GM18502 (cell line): ENCODE results near the gene LRRC43.
"Not testable (repeated sequence)": the region's sequence is repeated elsewhere in the genome, so short reads cannot be mapped to it uniquely, and the experiment has no call there.

ENCODE experiments used
- ATAC-seq: cut with Tn5 transposase; IDR thresholded peaks from one replicate; pipeline ENCODE4 v1.9.1; 2021; ENCODE audit warnings: mild to moderate bottlenecking; ENCODE audit not compliant: unreplicated experiment, poor library complexity

Gene LRRC43

GRCh38 chr12:122155705-122156104, 27.2 kb upstream of the LRRC43 start:
- ATAC-seq: no peak

- no peak for ATAC-seq
Observed at GRCh38 chr12:122158700-122159285, 24.1 kb upstream of the LRRC43 start.

GRCh38 chr12:122159882-122160281, 23.0 kb upstream of the LRRC43 start:
- ATAC-seq: no peak

DNA sequence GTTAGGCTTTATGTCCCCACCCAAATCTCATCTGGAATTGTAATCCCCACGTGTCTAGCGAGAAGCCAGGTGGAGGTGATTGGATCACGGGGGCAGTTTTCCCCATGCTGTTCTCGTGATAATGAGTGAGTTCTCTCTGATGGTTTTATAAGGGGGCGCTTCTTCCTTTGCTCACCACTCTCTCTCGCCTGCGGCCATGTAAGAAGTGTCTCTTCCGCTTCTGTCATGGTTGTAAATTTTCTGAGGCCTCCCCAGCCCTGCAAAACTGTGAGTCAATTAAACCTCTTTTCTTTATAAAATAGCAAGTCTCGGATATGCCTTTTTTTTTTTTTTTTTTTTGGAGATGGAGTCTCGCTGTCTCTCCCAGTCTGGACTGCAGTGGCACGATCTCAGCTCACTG, 22.2 kb upstream of the LRRC43 start:
- no peak for ATAC-seq

DNA sequence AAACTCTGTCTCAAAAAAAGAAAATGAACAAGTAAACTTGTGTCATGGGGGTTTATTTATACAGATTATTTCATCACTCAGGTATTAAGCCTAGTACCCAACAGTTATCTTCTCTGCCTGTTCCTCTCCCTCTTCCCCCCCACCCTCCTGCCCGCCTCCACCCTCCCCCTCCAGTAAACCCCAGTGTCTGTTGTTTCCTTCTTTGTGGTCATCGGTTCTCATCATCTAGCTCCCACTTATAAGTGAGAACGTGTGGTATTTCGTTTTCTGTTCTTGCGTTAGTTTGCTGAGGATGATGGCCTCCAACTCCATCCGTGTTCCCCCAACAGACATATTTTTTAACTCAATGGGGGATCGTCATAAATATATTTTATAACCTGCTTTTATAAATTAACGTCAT, 21.2 kb upstream of the LRRC43 start:
- ATAC-seq: no peak

DNA sequence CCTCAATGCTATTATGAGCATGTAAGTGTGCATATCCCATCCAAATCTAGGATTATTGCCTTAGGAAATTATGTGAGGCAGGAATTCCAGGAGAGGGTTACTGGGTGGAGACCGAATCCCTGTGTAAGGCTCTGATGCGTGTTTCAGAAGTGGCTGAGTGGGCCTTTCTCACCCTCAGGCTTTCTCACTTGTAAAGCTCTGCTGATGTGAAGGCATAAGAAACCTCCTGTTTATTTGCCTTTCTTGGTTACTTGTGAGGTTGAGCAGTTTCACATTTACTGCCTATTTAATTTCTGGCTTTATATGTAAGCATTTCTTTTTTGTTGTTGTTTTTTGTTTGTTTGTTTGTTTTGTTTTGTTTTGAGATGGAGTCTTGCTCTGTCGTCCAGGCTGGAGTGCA, 19.9 kb upstream of the LRRC43 start:
- no peak for ATAC-seq

GRCh38 chr12:122166422-122167349, 16.2 kb upstream of the LRRC43 start:
- ATAC-seq: peak; percentile 72

GRCh38 chr12:122167356-122167925, 15.5 kb upstream of the LRRC43 start:
- no peak for ATAC-seq

DNA sequence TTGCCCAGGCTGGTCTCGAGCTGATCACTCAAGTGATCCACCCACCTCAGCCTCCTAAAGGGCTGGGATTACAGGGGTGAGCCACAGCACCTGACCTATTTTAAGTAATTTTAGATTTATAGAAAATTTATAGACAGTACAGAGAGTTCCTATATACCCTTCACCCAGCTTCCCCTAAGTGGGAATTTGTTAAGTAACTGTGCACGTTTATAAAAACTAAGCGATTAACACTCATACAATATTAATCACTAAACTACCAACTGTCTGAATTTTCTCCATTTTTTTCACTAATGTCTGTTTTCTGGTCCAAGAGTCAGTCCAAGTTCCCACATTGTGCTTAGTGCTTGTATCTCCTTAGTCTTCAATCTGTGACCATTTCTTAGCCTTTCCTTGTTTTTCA, 14.4 kb upstream of the LRRC43 start:
- ATAC-seq: no peak

GRCh38 chr12:122171399-122171798, 11.5 kb upstream of the LRRC43 start:
- no peak for ATAC-seq

DNA sequence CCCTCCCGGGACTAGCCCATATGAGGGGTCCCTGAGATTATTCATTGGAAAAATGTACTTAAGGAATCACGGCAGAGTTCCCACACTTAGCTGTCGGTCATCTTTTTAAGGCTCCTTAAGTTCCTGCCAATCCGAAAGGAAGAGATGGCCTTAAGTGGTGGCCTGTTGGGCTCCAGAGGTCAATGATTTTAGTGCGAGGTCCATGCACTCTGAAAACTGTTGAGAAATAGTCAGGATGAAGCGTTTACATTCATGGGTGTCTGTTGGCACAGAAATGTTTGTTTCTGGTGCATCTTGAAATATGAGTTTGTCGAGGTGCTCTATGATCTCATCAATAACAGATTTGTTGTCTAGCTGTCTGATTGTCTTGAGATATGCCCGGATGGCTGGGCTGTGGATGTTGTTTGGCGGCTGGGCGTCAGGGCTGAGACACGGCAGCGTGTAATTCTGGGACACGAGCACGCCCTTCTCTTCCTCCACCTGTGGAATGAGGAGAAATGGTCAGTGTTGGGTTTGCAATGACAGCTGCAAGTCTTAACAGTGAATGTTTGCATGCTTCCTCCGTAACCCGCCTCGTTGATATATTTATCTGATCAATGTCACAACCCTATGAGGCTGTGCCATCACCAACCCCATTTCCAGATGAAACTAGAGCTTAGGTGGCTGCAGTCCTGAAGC, 10.5 kb upstream of the LRRC43 start:
- no peak for ATAC-seq

DNA sequence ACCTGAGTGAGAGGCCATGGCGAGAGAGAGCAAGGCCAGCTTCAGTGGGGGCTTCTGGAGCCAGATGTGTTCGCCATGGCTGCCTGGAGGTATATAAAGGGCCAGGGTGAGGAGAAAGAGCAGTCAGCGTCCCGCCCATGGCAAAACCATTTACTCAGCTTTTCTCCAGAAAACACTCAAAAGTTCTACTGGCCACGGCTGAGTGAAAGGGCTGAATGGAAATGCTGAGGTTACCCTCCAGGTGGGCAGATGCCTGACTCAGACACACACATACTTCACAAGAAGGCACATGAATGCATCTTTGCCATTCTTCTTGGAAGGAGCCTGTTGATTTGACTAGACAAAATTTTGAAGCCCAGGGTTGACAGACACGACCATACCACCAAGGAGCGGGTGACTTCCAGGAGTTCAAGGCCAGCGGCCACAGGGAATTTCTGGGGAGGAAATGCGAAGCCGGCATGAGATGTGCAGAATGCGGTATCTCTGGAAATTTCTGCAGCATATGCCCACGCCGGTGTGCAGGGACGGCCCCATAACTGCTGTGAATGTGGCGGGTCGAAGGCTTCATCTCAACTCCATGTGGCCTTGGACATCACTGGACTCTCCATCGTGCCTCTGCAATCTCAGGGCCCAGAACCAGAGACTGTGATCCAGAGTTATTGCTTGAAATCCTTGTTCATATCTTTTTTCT, 8.6 kb upstream of the LRRC43 start, which contains the start of gene IL31:
Gene IL31, minus strand, starts transcription at position 67 of the 691 bp plus-strand sequence. Its CDS starts 49 bp downstream, at position 18.
- no peak for ATAC-seq

DNA sequence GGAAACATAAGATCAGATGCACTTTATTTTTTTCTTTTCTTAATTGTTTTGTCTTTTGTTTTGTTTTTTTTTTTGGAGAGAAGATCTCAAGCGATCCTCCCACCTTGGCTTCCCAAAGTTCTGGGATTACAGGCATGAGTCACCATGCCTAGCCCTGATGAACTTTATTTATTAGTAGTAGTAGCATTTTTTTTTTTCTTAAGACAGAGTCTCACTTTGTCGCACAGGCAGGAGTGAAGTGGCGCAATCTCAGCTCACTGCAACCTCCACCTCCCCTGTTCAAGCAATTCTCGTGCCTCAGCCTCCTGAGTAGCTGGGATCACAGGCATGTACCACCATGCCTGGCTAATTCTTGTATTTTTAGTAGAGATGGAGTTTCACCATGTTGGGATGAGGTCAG, 6.5 kb upstream of the LRRC43 start:
- ATAC-seq: not testable (repeated sequence)

DNA sequence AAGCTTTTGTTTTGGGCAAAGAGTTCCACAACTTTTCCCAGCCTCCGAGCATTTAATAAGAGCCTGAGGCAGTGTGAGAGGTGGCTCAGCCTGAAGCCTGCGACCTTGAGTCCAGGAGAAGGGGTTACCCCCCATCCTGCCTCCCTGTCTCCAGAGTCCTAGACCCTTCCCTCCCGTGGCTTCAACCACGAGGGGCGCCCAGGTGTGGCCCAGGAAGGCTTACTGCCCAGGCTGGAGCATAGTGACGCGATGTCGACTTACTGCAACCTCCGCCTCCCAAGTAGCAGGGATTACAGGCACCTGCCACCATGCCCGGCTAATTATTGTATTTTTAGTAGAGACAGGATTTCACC, 641 bp downstream of the LRRC43 start:
- ATAC-seq: no peak

DNA sequence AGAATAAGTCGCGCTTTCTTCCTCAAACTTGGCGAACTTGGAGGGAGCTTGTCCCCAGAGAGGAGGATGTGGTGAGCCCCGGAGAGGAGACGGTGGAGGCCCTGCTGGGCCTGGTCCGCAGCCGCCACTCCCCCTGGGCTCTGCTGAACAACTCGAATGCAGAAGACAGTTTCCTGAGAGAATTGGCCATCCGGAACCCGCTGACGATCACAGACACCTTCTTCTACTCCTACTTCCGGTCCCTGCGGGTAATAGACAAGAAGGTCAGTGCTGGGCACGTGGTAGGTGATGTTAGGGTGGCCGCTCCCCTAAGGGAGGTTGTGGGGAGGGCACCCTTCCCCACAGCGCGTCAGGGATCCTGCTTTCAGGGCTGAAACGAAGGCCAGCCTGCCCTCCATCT, 1.6 kb downstream of the LRRC43 start:
- ATAC-seq: no peak

GRCh38 chr12:122185079-122185478, 2.2 kb downstream of the LRRC43 start:
- no peak for ATAC-seq

DNA sequence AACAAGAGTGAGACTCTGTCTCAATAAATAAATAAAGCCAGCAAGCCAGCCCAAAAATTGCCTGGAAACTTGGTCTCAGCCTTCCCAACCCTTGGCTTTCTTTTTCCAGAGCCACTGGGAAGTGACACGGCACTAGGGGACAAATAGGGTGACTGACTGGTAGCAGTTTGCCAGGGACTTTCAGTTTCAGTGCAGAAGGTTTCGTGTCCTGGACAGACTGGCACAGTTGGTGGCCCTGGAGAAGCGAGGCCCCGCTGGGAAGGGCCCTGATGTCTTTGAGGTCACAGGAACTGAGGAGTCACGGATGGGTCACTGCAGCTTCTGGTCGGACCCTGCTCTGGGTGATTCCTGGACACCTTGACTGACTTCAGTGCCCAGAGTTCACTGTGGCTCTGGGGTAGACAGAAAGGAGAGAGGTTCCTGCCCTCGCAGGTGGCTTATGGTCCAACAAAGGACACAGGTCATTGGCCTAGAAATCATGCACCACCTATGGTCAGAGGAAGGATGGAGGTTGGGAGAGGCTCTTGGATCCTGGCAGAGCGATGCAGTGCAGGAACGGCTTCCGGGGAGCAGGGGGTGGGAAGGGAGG, 2.7 kb downstream of the LRRC43 start:
- no peak for ATAC-seq

DNA sequence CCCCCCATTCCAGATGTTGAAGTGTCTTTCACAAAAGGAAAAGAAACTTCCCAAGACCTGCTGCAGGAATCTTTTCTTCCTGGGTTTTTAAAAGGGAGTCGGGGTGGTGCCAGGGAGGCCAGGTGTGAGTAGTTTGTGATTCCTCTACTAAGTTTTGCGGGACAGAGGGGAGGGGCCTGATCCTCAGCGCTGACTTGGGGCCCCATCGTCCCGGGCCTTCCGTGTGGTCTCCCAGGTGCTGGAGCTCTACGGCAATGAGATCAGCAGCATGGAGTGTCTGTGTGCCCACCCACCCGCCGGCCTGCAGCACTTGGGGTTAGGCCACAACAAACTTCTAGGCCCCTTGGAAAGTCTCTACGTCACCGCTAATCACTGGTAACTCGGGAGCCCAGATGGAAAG, 4.5 kb downstream of the LRRC43 start:
- no peak for ATAC-seq

DNA sequence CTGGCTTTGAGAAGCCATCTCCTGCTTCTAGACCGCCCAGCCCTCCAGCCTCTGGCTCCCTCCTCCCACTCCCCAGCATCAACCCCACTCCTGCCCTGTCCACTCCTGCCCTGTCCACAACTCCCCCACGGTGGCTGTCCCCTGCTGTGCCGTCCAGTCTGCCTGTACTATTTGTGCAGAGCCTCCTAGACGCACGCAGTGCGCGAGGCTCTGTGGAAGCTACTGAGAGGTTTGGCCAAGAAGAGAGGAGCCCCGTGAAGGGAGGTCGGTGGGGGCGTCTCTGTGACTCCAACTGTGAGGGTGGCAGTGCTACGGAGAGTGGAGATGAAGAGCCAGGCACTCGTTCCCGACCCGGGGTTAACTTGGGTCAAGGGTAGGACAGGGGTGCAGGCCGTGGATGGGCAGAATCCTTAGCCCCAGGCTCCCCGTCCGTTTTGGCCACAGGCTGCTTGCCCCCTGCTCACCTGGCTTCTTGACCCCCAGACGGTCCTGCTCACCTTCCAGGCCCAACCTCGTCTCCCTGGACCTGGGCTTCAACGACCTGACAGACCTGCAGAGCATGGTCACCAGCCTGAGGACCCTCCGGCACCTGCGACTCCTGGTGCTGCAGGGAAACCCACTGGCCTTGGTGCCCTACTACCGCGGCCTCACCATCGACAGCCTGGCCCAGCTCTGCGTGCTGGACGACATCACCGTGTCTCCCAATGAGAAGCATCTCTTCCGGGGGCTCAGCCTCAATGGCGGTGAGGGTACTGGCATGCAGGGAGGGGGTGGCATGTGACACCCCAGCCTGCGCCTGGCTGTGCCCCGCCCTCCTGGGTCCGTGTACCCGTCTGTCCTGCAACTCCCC, 6.9 kb downstream of the LRRC43 start:
- no peak for ATAC-seq
